ENCODE results near the gene DDC. TPM values are rescaled to one million over a fixed set of nuclear protein-coding genes. Genes with fewer than 3 reads are reported as not detected.

The DDC gene
- polyA plus RNA-seq, 1 donor (not counting 4 experiments of a cell fraction or from before 2014, with no cell fraction given) = not detected

GRCh38 chr7:50502001-50502684 is 63.1 kb downstream of the DDC start:
- peak; percentile 96 for FAIRE-seq
- no peak overlapping the region for H3K27ac ChIP-seq (ENCODE audit: control insufficient read depth, insufficient read depth, low read length)
- dilution Hi-C loops (cut with MboI; ENCODE audit: extremely low pct_ligation_motif_present, low sequenced_read_pairs) = no loop called here

GRCh38 chr7:50499092-50499491 is 66.1 kb downstream of the DDC start:
- Histone ChIP-seq H3K4me1 (ENCODE audit: control insufficient read depth, extremely low read depth, insufficient read depth, low read length) (peaks cover 20% of the 10 kb centered on the region), H3K9me1 (ENCODE audit: control insufficient read depth, extremely low read depth, insufficient read depth, low read length) (no peaks in the 10 kb centered on the region), H3K9me3 (ENCODE audit: control insufficient read depth, low read depth, low read length) (no peaks in the 10 kb centered on the region), H3K36me3 (ENCODE audit: control insufficient read depth in 2 of 2, extremely low read depth in 1 of 2, insufficient read depth in 2 of 2, low read length in 2 of 2) (no peaks in the 10 kb centered on the region), H2AFZ (ENCODE audit: control insufficient read depth, low read length) (no peak overlapping the region), H3K9ac (ENCODE audit: control insufficient read depth, extremely low read depth, insufficient read depth, low read length) (no peak overlapping the region), H3K4me2 (ENCODE audit: control insufficient read depth, extremely low read depth, insufficient read depth, low read depth, low read length) (no peak overlapping the region), H3K27ac (ENCODE audit: control insufficient read depth, insufficient read depth, low read length) (no peak overlapping the region), H3K27me3 (ENCODE audit: control insufficient read depth, extremely low read depth, insufficient read depth, low read length) (no peaks in the 10 kb centered on the region), H3K4me3 (ENCODE audit: control insufficient read depth in 2 of 3, extremely low read depth in 1 of 3, insufficient read depth in 2 of 3, low read depth in 1 of 3, low read length in 3 of 3) (no peak overlapping the region), H4K20me1 (ENCODE audit: control insufficient read depth, extremely low read depth, insufficient read depth, low read length) (no peaks in the 10 kb centered on the region), H3K79me2 (ENCODE audit: control insufficient read depth, insufficient read depth, low read length) (no peaks in the 10 kb centered on the region)
- no peak for FAIRE-seq
- DNase-seq (ENCODE audit: low read depth, low spot score) = no peak
- TF ChIP-seq CTCF (optimal IDR thresholded peaks at IDR 0.05 in 1 of 3, IDR thresholded peaks at IDR 0.05 in 1 of 3, conservative IDR thresholded peaks at IDR 0.05 in 1 of 3; ENCODE audit: extremely low read depth in 1 of 3, insufficient read depth in 2 of 3, low read length in 3 of 3) (no peak), EZH2 (IDR thresholded peaks at IDR 0.05; ENCODE audit: low read length) (no peak)
- dilution Hi-C loops (cut with MboI; ENCODE audit: extremely low pct_ligation_motif_present, low sequenced_read_pairs) = no loop called here

More at GRCh38 chr7:50502001-50502684, 63.1 kb downstream of the DDC start:
- peak; percentile 26 for DNase-seq (ENCODE audit: low read depth, low spot score)
- peaks cover 20% of the 10 kb centered on the region for H3K4me1 ChIP-seq (ENCODE audit: control insufficient read depth, extremely low read depth, insufficient read depth, low read length)
- H3K36me3 ChIP-seq (ENCODE audit: control insufficient read depth in 2 of 2, extremely low read depth in 1 of 2, insufficient read depth in 2 of 2, low read length in 2 of 2) = no peaks in the 10 kb centered on the region
- H2AFZ ChIP-seq (ENCODE audit: control insufficient read depth, low read length) = no peak overlapping the region
- H4K20me1 ChIP-seq (ENCODE audit: control insufficient read depth, extremely low read depth, insufficient read depth, low read length) = no peaks in the 10 kb centered on the region
- no peaks in the 10 kb centered on the region for H3K9me3 ChIP-seq (ENCODE audit: control insufficient read depth, low read depth, low read length)
- no peak overlapping the region for H3K4me3 ChIP-seq (ENCODE audit: control insufficient read depth in 2 of 3, extremely low read depth in 1 of 3, insufficient read depth in 2 of 3, low read depth in 1 of 3, low read length in 3 of 3)
- H3K9me1 ChIP-seq (ENCODE audit: control insufficient read depth, extremely low read depth, insufficient read depth, low read length) = no peaks in the 10 kb centered on the region
- peak overlapping the region; percentile 18 for H3K4me2 ChIP-seq (ENCODE audit: control insufficient read depth, extremely low read depth, insufficient read depth, low read depth, low read length)
- H3K27me3 ChIP-seq (ENCODE audit: control insufficient read depth, extremely low read depth, insufficient read depth, low read length) = no peaks in the 10 kb centered on the region
- H3K79me2 ChIP-seq (ENCODE audit: control insufficient read depth, insufficient read depth, low read length) = no peaks in the 10 kb centered on the region
- TF ChIP-seq EZH2 (IDR thresholded peaks at IDR 0.05; ENCODE audit: low read length) (no peak), CTCF (optimal IDR thresholded peaks at IDR 0.05 in 1 of 3, IDR thresholded peaks at IDR 0.05 in 1 of 3, conservative IDR thresholded peaks at IDR 0.05 in 1 of 3; ENCODE audit: extremely low read depth in 1 of 3, insufficient read depth in 2 of 3, low read length in 3 of 3) (no peak)
- no peak overlapping the region for H3K9ac ChIP-seq (ENCODE audit: control insufficient read depth, extremely low read depth, insufficient read depth, low read length)

Measured in keratinocyte (primary cell).